ENCODE data around the gene IGSF21. TPM values are rescaled to one million over a fixed set of nuclear protein-coding genes. Genes with fewer than 3 reads are reported as not detected.
A peak's percentile ranks its signal among the peaks of the same experiment; 100 is the strongest.

The IGSF21 gene
- polyA plus RNA-seq, 1 of the 3 experiments (the other 2 are of a cell fraction), result not detected

DNA sequence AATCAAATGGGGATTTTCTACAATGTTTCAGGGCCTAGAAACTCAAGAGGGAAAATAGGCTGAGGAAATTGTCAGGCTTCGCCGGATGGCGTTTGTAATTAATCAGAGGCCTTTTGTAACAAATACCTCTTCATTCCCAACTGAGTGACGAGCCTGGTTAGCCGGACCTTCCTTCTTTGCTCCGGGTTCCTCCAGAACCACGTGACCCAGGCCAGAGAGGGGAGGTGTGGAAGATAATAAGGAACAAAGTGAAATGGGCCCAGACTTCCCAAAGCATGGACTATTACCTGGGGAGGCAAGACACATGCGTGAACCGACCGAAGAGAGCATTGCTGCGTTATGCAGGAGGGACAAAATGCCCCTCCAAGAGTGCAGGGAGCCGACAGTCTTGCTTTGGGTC is 7.5 kb upstream of the IGSF21 start (continued):
- TF ChIP-seq NFIC (IDR thresholded peaks at IDR 0.05; ENCODE audit: borderline replicate concordance) (no peak), RFX5 (IDR thresholded peaks at IDR 0.05; ENCODE audit: low read length) (no peak), SMC3 (IDR thresholded peaks at IDR 0.05; ENCODE audit: low read depth, low read length) (no peak), YY1 (IDR thresholded peaks at IDR 0.05; ENCODE audit: low read depth) (no peak)

DNA sequence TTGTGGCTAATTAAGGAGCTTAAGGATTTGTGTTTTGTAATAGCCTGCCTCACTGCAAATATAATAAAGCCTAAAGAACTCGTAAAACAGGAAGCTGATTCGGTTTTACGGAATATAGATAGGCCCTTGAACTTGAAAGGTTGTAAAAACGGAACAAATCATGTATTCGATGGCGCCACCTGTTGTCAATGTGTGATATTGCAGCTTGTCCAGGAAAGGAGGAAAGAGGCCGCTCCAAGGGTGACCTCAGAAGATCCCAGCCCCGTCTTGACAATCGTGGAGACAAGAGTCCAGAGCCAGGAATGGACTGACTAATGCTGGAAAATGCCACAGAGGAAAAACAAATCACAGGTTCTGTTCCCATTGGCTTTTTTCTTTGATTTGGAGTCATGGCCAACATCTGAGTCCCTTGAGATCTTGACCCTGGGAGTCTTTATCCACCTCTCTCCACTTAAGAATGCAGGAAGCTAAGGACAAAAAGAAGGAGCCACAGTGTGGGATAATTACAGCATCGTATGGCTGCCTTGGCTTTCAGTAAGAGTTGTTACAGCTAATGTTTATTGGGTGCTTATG is 7.0 kb upstream of the IGSF21 start:
- TF ChIP-seq, protein P1, sequence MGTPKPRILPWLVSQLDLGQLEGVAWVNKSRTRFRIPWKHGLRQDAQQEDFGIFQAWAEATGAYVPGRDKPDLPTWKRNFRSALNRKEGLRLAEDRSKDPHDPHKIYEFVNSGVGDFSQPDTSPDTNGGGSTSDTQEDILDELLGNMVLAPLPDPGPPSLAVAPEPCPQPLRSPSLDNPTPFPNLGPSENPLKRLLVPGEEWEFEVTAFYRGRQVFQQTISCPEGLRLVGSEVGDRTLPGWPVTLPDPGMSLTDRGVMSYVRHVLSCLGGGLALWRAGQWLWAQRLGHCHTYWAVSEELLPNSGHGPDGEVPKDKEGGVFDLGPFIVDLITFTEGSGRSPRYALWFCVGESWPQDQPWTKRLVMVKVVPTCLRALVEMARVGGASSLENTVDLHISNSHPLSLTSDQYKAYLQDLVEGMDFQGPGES (IDR thresholded peaks at IDR 0.05; ENCODE audit: low read depth, low read length), result no peak
- TF ChIP-seq, protein P2, sequence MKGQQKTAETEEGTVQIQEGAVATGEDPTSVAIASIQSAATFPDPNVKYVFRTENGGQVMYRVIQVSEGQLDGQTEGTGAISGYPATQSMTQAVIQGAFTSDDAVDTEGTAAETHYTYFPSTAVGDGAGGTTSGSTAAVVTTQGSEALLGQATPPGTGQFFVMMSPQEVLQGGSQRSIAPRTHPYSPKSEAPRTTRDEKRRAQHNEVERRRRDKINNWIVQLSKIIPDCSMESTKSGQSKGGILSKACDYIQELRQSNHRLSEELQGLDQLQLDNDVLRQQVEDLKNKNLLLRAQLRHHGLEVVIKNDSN (IDR thresholded peaks at IDR 0.05; ENCODE audit: borderline replicate concordance, low read depth), result no peak
- TF ChIP-seq SMC3 (IDR thresholded peaks at IDR 0.05; ENCODE audit: low read depth, low read length) (peak; percentile 74), ELF1 (IDR thresholded peaks at IDR 0.05) (no peak), RAD21 (IDR thresholded peaks at IDR 0.05; ENCODE audit: low read length) (peak; percentile 80), RXRA (IDR thresholded peaks at IDR 0.05; ENCODE audit: borderline replicate concordance, low read depth) (no peak)
- TF ChIP-seq, protein P3, sequence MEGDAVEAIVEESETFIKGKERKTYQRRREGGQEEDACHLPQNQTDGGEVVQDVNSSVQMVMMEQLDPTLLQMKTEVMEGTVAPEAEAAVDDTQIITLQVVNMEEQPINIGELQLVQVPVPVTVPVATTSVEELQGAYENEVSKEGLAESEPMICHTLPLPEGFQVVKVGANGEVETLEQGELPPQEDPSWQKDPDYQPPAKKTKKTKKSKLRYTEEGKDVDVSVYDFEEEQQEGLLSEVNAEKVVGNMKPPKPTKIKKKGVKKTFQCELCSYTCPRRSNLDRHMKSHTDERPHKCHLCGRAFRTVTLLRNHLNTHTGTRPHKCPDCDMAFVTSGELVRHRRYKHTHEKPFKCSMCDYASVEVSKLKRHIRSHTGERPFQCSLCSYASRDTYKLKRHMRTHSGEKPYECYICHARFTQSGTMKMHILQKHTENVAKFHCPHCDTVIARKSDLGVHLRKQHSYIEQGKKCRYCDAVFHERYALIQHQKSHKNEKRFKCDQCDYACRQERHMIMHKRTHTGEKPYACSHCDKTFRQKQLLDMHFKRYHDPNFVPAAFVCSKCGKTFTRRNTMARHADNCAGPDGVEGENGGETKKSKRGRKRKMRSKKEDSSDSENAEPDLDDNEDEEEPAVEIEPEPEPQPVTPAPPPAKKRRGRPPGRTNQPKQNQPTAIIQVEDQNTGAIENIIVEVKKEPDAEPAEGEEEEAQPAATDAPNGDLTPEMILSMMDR (IDR thresholded peaks at IDR 0.05), result peak; percentile 84
- POLR2A ChIA-PET, result no interaction called here
- Histone ChIP-seq H3F3A (replicated peaks; ENCODE audit: insufficient read depth) (no peaks in the 10 kb centered on the region), H3K4me3 (ENCODE audit: low read depth in 2 of 2, low read length in 1 of 2) (no peak overlapping the region; a peak in 1 of 4 replicates), H3K27ac (ENCODE audit: low read depth in 2 of 2, low read length in 1 of 2) (no peak overlapping the region), H3K4me1 (ENCODE audit: control insufficient read depth in 1 of 2, insufficient read depth in 2 of 2, low read depth in 1 of 2, low read length in 1 of 2) (no peaks in the 10 kb centered on the region; a peak in 1 of 4 replicates), H3K9ac (no peak overlapping the region), H2AFZ (ENCODE audit: low read depth) (no peak overlapping the region), H3K27me3 (ENCODE audit: insufficient read depth) (no peaks in the 10 kb centered on the region), H3K4me2 (no peak overlapping the region), H3K9me3 (no peaks in the 10 kb centered on the region), H3K79me2 (ENCODE audit: insufficient read depth) (no peaks in the 10 kb centered on the region), H4K20me1 (ENCODE audit: insufficient read depth) (no peaks in the 10 kb centered on the region), H3K36me3 (replicated peaks in 1 of 2; ENCODE audit: control insufficient read depth in 1 of 2, insufficient read depth in 2 of 2, low read length in 1 of 2) (no peaks in the 10 kb centered on the region), H3K9me2 (no peaks in the 10 kb centered on the region)
- peak; percentile 70 for DNase-seq
- CTCF ChIA-PET, result interaction anchor here (0.6 to 7.2 kb wide), 66 partner anchors 9 to 816 kb away, joined by 3 to 131 read pairs (median 4); no protein-coding TSS in a partner anchor
- WGBS (ENCODE audit: low lambda C conversion rate), result 8% methylated on average over 10 of the region's 10 CpGs

DNA sequence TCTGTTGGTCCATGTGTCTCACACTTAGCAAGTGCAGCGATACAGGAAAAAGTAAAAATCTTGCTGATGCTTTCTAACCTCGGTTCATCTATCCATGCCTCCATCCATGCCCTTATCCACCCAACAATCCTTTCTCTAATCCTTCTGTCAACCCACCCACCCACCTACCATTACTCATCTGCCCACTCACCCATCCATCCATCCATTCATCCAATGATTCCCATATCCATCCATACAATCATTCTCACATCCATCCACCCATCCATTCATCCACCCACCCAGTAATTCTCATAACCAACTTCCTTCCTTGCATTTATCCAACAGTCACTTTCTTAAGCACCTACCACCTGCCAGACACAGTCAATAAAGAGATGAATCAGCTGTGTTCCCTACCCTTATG is 6.1 kb upstream of the IGSF21 start:
- no peaks in the 10 kb centered on the region for H3K9me2 ChIP-seq

More for the DNA sequence above, 6.1 kb upstream of the IGSF21 start:
- Histone ChIP-seq H3F3A (replicated peaks; ENCODE audit: insufficient read depth) (no peaks in the 10 kb centered on the region), H3K4me3 (ENCODE audit: low read depth in 2 of 2, low read length in 1 of 2) (no peak overlapping the region), H3K36me3 (replicated peaks in 1 of 2; ENCODE audit: control insufficient read depth in 1 of 2, insufficient read depth in 2 of 2, low read length in 1 of 2) (no peaks in the 10 kb centered on the region), H3K4me1 (ENCODE audit: control insufficient read depth in 1 of 2, insufficient read depth in 2 of 2, low read depth in 1 of 2, low read length in 1 of 2) (no peaks in the 10 kb centered on the region; a peak in 1 of 4 replicates), H3K79me2 (ENCODE audit: insufficient read depth) (no peaks in the 10 kb centered on the region), H3K9ac (no peak overlapping the region), H2AFZ (ENCODE audit: low read depth) (no peak overlapping the region), H3K4me2 (no peak overlapping the region), H4K20me1 (ENCODE audit: insufficient read depth) (no peaks in the 10 kb centered on the region), H3K27me3 (ENCODE audit: insufficient read depth) (no peaks in the 10 kb centered on the region), H3K9me3 (no peaks in the 10 kb centered on the region), H3K27ac (ENCODE audit: low read depth in 2 of 2, low read length in 1 of 2) (no peak overlapping the region)
- no peak for TF ChIP-seq GATA2 (CRISPR knock-in tag; IDR thresholded peaks at IDR 0.05)
- TF ChIP-seq, protein P3 (IDR thresholded peaks at IDR 0.05), result no peak
- TF ChIP-seq RAD21 (IDR thresholded peaks at IDR 0.05; ENCODE audit: low read length), result no peak
- TF ChIP-seq ELF1 (IDR thresholded peaks at IDR 0.05), result no peak
- TF ChIP-seq, protein P4, sequence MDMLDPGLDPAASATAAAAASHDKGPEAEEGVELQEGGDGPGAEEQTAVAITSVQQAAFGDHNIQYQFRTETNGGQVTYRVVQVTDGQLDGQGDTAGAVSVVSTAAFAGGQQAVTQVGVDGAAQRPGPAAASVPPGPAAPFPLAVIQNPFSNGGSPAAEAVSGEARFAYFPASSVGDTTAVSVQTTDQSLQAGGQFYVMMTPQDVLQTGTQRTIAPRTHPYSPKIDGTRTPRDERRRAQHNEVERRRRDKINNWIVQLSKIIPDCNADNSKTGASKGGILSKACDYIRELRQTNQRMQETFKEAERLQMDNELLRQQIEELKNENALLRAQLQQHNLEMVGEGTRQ (IDR thresholded peaks at IDR 0.05; ENCODE audit: borderline replicate concordance, low read depth, low read length), result no peak
- TF ChIP-seq MEF2A (IDR thresholded peaks at IDR 0.05; ENCODE audit: borderline replicate concordance, low read depth), result no peak
- TF ChIP-seq, protein P1 (IDR thresholded peaks at IDR 0.05; ENCODE audit: low read depth, low read length), result no peak
- no peak for TF ChIP-seq FOSL2 (IDR thresholded peaks at IDR 0.05; ENCODE audit: borderline replicate concordance, low read depth)
- TF ChIP-seq NFIC (IDR thresholded peaks at IDR 0.05; ENCODE audit: borderline replicate concordance), result no peak
- no peak for TF ChIP-seq EP300 (IDR thresholded peaks at IDR 0.05; ENCODE audit: borderline replicate concordance in 1 of 2, low read depth in 1 of 2, low read length in 1 of 2)
- ChIA-PET CTCF (interaction anchor here (1.1 to 7.2 kb wide), 18 partner anchors 10 to 480 kb away, joined by 3 to 131 read pairs (median 8); no protein-coding TSS in a partner anchor), POLR2A (no interaction called here)
- 54% methylated on average over 2 of the region's 2 CpGs for WGBS (ENCODE audit: low lambda C conversion rate)
- DNase-seq, result no peak
